GM21526 (cell line): Measurements from ENCODE around the gene DOCK9.
A peak's percentile ranks its signal among the peaks of the same experiment; 100 is the strongest.

Source experiments
- ATAC-seq: cut with Tn5 transposase; IDR thresholded peaks from one replicate; pipeline ENCODE4 v1.9.1; 2021; ENCODE audit warnings: moderate library complexity; ENCODE audit not compliant: unreplicated experiment, low FRiP score

The DOCK9 gene

GRCh38 chr13:98892077-98892476 is 85.8 kb downstream of the DOCK9 start:
- no peak for ATAC-seq

- ATAC-seq: no peak
Observed at GRCh38 chr13:98890925-98891324, 86.9 kb downstream of the DOCK9 start.

- no peak for ATAC-seq
Observed at GRCh38 chr13:98890186-98890585, 87.7 kb downstream of the DOCK9 start.

- no peak for ATAC-seq
Observed at GRCh38 chr13:98889419-98890085, 88.3 kb downstream of the DOCK9 start.

- no peak for ATAC-seq
Observed at GRCh38 chr13:98888890-98889279, 89.0 kb downstream of the DOCK9 start.

GRCh38 chr13:98888222-98888889 is 89.5 kb downstream of the DOCK9 start:
- no peak for ATAC-seq

- no peak for ATAC-seq
Observed at GRCh38 chr13:98886587-98887230, 91.2 kb downstream of the DOCK9 start.

GRCh38 chr13:98885600-98885999 is 92.3 kb downstream of the DOCK9 start:
- no peak for ATAC-seq

GRCh38 chr13:98883998-98884397 is 93.9 kb downstream of the DOCK9 start:
- ATAC-seq: no peak

GRCh38 chr13:98881390-98881789 is 96.5 kb downstream of the DOCK9 start:
- no peak for ATAC-seq

GRCh38 chr13:98880677-98881076 is 97.2 kb downstream of the DOCK9 start:
- no peak for ATAC-seq

GRCh38 chr13:98879957-98880356 is 97.9 kb downstream of the DOCK9 start:
- ATAC-seq: no peak

GRCh38 chr13:98879127-98879520 is 98.7 kb downstream of the DOCK9 start:
- no peak for ATAC-seq

GRCh38 chr13:98878486-98879126 is 99.3 kb downstream of the DOCK9 start:
- ATAC-seq: no peak

- ATAC-seq: no peak
Observed at GRCh38 chr13:98877936-98878335, 99.9 kb downstream of the DOCK9 start.

GRCh38 chr13:98877466-98877865 is 100.4 kb downstream of the DOCK9 start:
- ATAC-seq: no peak

GRCh38 chr13:98875146-98875729 is 102.6 kb downstream of the DOCK9 start:
- peak; percentile 97 for ATAC-seq

- no peak for ATAC-seq
Observed at GRCh38 chr13:98874029-98874397, 103.9 kb downstream of the DOCK9 start.

GRCh38 chr13:98873377-98874028 is 104.4 kb downstream of the DOCK9 start:
- no peak for ATAC-seq

- no peak for ATAC-seq
Observed at GRCh38 chr13:98871727-98872126, 106.1 kb downstream of the DOCK9 start.
